HepG2 (cell line): ENCODE measurements around the gene PRKCG. TPM values are rescaled to one million over a fixed set of nuclear protein-coding genes. Genes with fewer than 3 reads are reported as not detected.

Experiments
- ATAC-seq: fragments of 200-7000 bp; cut with Tn5 transposase; 3 replicates; pipeline ENCODE4 v1.9.1; 2020; ENCODE audit warnings: mild to moderate bottlenecking, moderate library complexity
- BruUV-seq: library from RNA; stranded (reverse); fragments of 400-500 nt; replicated peaks from 2 replicates; lab custom pipeline; 2021; lab: Mats Ljungman, UMichigan
- CTCF ChIA-PET: fragments of 300-600 bp; formaldehyde crosslinking; extraction: SDS; loops from one replicate; lab custom pipeline; 2021; ENCODE audit warnings: low total read pairs, inconsistent platforms, low intra/inter-chr PET ratio; lab: Yijun Ruan, JAX
- POLR2A ChIA-PET: fragments of 350-600 bp; sonication (Branson Sonifier 250); formaldehyde crosslinking; loops from one replicate; lab custom pipeline; 2020; ENCODE audit warnings: antibody characterized with exemption, inconsistent platforms; lab: Yijun Ruan, JAX
- DNase-seq: peaks from one replicate; pipeline ENCODE4 v3.0.0-alpha.2; 2015; ENCODE audit warnings: low spot score
- FAIRE-seq: peaks from 3 replicates; lab custom pipeline; 2011; peaks lifted over from hg19 to GRCh38; lab: Jason Lieb, UNC
- H2AFZ ChIP-seq: one replicate; pipeline ENCODE4 v1.6.1; 2011; ENCODE audit warnings: low read length, inconsistent platforms
- H3K27ac ChIP-seq: fragments of 300-600 bp; 3 replicates; pipeline ENCODE4 v1.8.0; 2011; ENCODE audit warnings: mixed run types, mild to moderate bottlenecking, mixed read lengths, low read length, inconsistent platforms; ENCODE audit not compliant: insufficient read depth; ENCODE audit errors: extremely low read length
- H3K27me3 ChIP-seq, 2 experiments: fragments of 200-600 bp in 1 of 2; 2 replicates in 1 of 2; 3 replicates in 1 of 2; pipeline versions ENCODE4 v1.6.0 to v1.8.0; 2011; ENCODE audit warnings: low read length in 2 of 2, mild to moderate bottlenecking in 2 of 2, moderate library complexity in 2 of 2, inconsistent platforms in 1 of 2; ENCODE audit not compliant: insufficient read depth in 2 of 2, control insufficient read depth in 1 of 2
- H3K36me3 ChIP-seq, 2 experiments: fragments of 200-600 bp in 1 of 2; replicated peaks in 1 of 2; 2 replicates in 1 of 2; 3 replicates in 1 of 2; pipeline versions ENCODE4 v1.5.1 to v1.8.0; 2011; ENCODE audit warnings: low read length in 2 of 2, inconsistent platforms in 1 of 2; ENCODE audit not compliant: insufficient read depth in 2 of 2, control insufficient read depth in 1 of 2
- H3K4me1 ChIP-seq: 2 replicates; pipeline ENCODE4 v1.5.1; 2012; ENCODE audit warnings: low read length, inconsistent platforms; ENCODE audit not compliant: insufficient read depth
- H3K4me2 ChIP-seq: 2 replicates; pipeline ENCODE4 v1.6.0; 2011; ENCODE audit warnings: low read depth, low read length, inconsistent platforms
- H3K4me3 ChIP-seq, 3 experiments: fragments of 200-600 bp in 1 of 3; sonication (generic), shearing (Covaris generic) in 1 of 3; replicated peaks in 1 of 3; 2 replicates each; pipeline ENCODE4 v1.5.1; 2011 to 2016; ENCODE audit warnings: low read length in 3 of 3, inconsistent platforms in 2 of 3, low read depth in 2 of 3, mild to moderate bottlenecking in 2 of 3, control low read depth in 1 of 3, mixed read lengths in 1 of 3; ENCODE audit not compliant: insufficient read depth in 1 of 3
- H3K79me2 ChIP-seq: one replicate; pipeline ENCODE4 v1.6.1; 2011; ENCODE audit warnings: low read length, inconsistent platforms; ENCODE audit not compliant: insufficient read depth
- H3K9ac ChIP-seq: 2 replicates; pipeline ENCODE4 v1.6.0; 2011; ENCODE audit warnings: mild to moderate bottlenecking, low read depth, low read length, inconsistent platforms; ENCODE audit not compliant: insufficient read depth
- H3K9me3 ChIP-seq: 2 replicates; pipeline ENCODE4 v1.5.1; 2012; ENCODE audit warnings: mild to moderate bottlenecking, low read length
- H4K20me1 ChIP-seq: 2 replicates; pipeline ENCODE4 v1.6.0; 2011; ENCODE audit warnings: inconsistent platforms, mild to moderate bottlenecking, low read length, moderate library complexity; ENCODE audit not compliant: insufficient read depth
- GTF2F1 ChIP-seq: fragments of 150-350 bp; IDR thresholded peaks from 2 replicates; pipeline ENCODE4 v1.6.1; 2014; ENCODE audit warnings: low read length
- PHF8 ChIP-seq: sonication (generic); formaldehyde crosslinking; IDR thresholded peaks from 2 replicates; pipeline ENCODE4 v1.5.0; 2020; ENCODE audit warnings: missing genetic modification reagents
- RARA ChIP-seq: IDR thresholded peaks from 2 replicates; pipeline ENCODE4 v1.6.1; 2016; ENCODE audit warnings: missing genetic modification reagents, missing compliant biosample characterization
- TOE1 ChIP-seq: sonication (generic); formaldehyde crosslinking; IDR thresholded peaks from 2 replicates; pipeline ENCODE4 v1.4.0; 2020; ENCODE audit warnings: mild to moderate bottlenecking, missing genetic modification reagents
- YEATS4 ChIP-seq: sonication (generic); formaldehyde crosslinking; IDR thresholded peaks from 2 replicates; pipeline ENCODE4 v1.4.0; 2020; ENCODE audit warnings: missing genetic modification reagents, borderline replicate concordance
- ZNF234 ChIP-seq: sonication (generic); formaldehyde crosslinking; conservative IDR thresholded peaks from 2 replicates; pipeline ENCODE4 v1.5.1; 2020; ENCODE audit warnings: mild to moderate bottlenecking, missing genetic modification reagents
- ZNF329 ChIP-seq: sonication (generic); formaldehyde crosslinking; IDR thresholded peaks from 2 replicates; pipeline ENCODE4 v1.9.0; 2021; ENCODE audit warnings: low read depth, mild to moderate bottlenecking, missing genetic modification reagents
- ZNF782 ChIP-seq: sonication (generic); formaldehyde crosslinking; IDR thresholded peaks from 2 replicates; pipeline ENCODE4 v1.4.0; 2020; ENCODE audit warnings: missing genetic modification reagents, mild to moderate bottlenecking, borderline replicate concordance
- ZSCAN30 ChIP-seq: sonication (generic); formaldehyde crosslinking; IDR thresholded peaks from 2 replicates; pipeline ENCODE4 v1.5.0; 2020; ENCODE audit warnings: mild to moderate bottlenecking, missing genetic modification reagents
- WGBS: methylation state at CpG from one replicate; pipeline ENCODE4 v1.1.6; 2017; ENCODE audit warnings: low lambda C conversion rate; 5-methylcytosine and 5-hydroxymethylcytosine counted together
- in situ Hi-C: cut with HindIII; loops from 2 replicates; pipeline ENCODE4 v1.10.0; 2017; ENCODE audit warnings: low pct_unique_long_range_greater_than_20kb; ENCODE audit not compliant: extremely low pct_ligation_motif_present
- intact Hi-C: fragments of 100-400 bp; cut with micrococcal nuclease; formaldehyde crosslinking; loops from one replicate; pipeline ENCODE4 v1.10.0; 2022; ENCODE audit not compliant: unreplicated experiment
- polyA plus RNA-seq, 8 experiments: library from polyadenylated mRNA; depleted of rRNA in 3 of 8; stranded (reverse) in 7 of 8; unstranded in 1 of 8; fragments of >200 nt; fragmentation: Illumina TruSeq in 4 of 8; extraction: Trizol in 4 of 8; gene quantifications; 2 replicates each; pipeline versions ENCODE4 v1.2.1 to v1.2.3, GENCODE V29; 2011 to 2016; ENCODE audit warnings: low read depth in 4 of 8, missing spikeins in 1 of 8, mixed read lengths in 1 of 8; ENCODE audit not compliant: insufficient read depth in 1 of 8
- total RNA-seq, 5 experiments: library from RNA; depleted of rRNA; stranded (reverse); fragments of >200 nt; fragmentation: Illumina TruSeq; extraction: Trizol; gene quantifications; 2 replicates each; pipeline ENCODE4 v1.2.3, GENCODE V29; 2016; ENCODE audit warnings: low read depth in 1 of 5
- TF ChIP-seq, protein P1 (sequence below): sonication (generic); formaldehyde crosslinking; IDR thresholded peaks from 2 replicates; pipeline ENCODE4 v1.5.0; 2020; ENCODE audit warnings: missing genetic modification reagents
- TF ChIP-seq, protein P2 (sequence below): sonication (generic); formaldehyde crosslinking; IDR thresholded peaks from 2 replicates; pipeline ENCODE4 v1.4.0; 2020; ENCODE audit warnings: missing genetic modification reagents
- TF ChIP-seq, protein P3 (sequence below): sonication (generic); formaldehyde crosslinking; IDR thresholded peaks from 2 replicates; pipeline ENCODE4 v1.4.0; 2020; ENCODE audit warnings: missing genetic modification reagents, mild to moderate bottlenecking, borderline replicate concordance
- TF ChIP-seq, protein P4 (sequence below): sonication (generic); formaldehyde crosslinking; IDR thresholded peaks from 2 replicates; pipeline ENCODE4 v1.4.0; 2020; ENCODE audit warnings: missing genetic modification reagents, mild to moderate bottlenecking, borderline replicate concordance
- TF ChIP-seq, protein P5 (sequence below): sonication (generic); formaldehyde crosslinking; IDR thresholded peaks from 2 replicates; pipeline ENCODE4 v1.4.0; 2020; ENCODE audit warnings: missing genetic modification reagents, borderline replicate concordance

PRKCG gene
- total and polyA plus RNA-seq, 2 of the 13 experiments (the other 11 are each of a cell fraction or from before 2014, with no cell fraction given) = 0.02 to 0.03 TPM

DNA sequence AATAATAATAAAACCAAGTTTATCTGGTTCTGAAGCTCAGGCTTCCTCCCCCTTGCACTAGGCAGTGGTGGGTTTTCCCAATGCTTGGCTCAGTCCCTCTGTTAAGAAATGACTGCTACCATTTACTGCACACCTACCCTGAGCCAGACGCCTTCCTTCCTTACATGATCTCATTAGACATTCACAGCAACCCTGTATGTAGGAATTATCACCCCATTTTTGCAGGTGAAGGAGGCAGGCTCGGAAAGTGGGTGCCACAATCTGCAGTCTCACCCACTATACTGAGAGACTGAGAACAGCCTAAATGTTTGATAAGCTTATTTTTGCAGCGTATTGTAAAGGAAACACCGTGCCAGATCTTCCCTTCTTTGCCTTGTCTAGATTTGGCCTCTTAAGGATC, 62.4 kb downstream of the PRKCG start:
- CTCF ChIA-PET = no interaction called here
- ATAC-seq = no peak
- no peak overlapping the region for H3K4me3 ChIP-seq
- no peaks in the 10 kb centered on the region for H3K79me2 ChIP-seq
- H3K9me3 ChIP-seq = no peaks in the 10 kb centered on the region
- 0 out of 2 replicates have a peak, but pooled peaks cover 2% of the 10 kb centered on the region for H4K20me1 ChIP-seq
- H3K4me1 ChIP-seq = no peaks in the 10 kb centered on the region
- DNase-seq = no peak
- H3K4me2 ChIP-seq = no peak overlapping the region
- no peaks in the 10 kb centered on the region for H3K36me3 ChIP-seq
- no peak overlapping the region for H3K27ac ChIP-seq
- FAIRE-seq = no peak
- 21% methylated on average over 4 of the region's 4 CpGs for WGBS
- intact Hi-C loops (no loop called here), in situ Hi-C loops (no loop called here)
- POLR2A ChIA-PET = no interaction called here
- H3K9ac ChIP-seq = no peak overlapping the region
- no TSS peak for BruUV-seq
- no peak overlapping the region for H2AFZ ChIP-seq
- H3K27me3 ChIP-seq = peaks cover 0 to 34% of the 10 kb centered on the region in 2 experiments; a peak in 2 of 5 replicates
- TF ChIP-seq ZNF234 (CRISPR knock-in tag) = no peak
- TF ChIP-seq, protein P1, sequence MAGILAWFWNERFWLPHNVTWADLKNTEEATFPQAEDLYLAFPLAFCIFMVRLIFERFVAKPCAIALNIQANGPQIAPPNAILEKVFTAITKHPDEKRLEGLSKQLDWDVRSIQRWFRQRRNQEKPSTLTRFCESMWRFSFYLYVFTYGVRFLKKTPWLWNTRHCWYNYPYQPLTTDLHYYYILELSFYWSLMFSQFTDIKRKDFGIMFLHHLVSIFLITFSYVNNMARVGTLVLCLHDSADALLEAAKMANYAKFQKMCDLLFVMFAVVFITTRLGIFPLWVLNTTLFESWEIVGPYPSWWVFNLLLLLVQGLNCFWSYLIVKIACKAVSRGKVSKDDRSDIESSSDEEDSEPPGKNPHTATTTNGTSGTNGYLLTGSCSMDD (CRISPR knock-in tag) = no peak
- TF ChIP-seq RARA = no peak
- TF ChIP-seq, protein P2, sequence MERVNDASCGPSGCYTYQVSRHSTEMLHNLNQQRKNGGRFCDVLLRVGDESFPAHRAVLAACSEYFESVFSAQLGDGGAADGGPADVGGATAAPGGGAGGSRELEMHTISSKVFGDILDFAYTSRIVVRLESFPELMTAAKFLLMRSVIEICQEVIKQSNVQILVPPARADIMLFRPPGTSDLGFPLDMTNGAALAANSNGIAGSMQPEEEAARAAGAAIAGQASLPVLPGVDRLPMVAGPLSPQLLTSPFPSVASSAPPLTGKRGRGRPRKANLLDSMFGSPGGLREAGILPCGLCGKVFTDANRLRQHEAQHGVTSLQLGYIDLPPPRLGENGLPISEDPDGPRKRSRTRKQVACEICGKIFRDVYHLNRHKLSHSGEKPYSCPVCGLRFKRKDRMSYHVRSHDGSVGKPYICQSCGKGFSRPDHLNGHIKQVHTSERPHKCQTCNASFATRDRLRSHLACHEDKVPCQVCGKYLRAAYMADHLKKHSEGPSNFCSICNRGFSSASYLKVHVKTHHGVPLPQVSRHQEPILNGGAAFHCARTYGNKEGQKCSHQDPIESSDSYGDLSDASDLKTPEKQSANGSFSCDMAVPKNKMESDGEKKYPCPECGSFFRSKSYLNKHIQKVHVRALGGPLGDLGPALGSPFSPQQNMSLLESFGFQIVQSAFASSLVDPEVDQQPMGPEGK = no peak
- TF ChIP-seq, protein P3, sequence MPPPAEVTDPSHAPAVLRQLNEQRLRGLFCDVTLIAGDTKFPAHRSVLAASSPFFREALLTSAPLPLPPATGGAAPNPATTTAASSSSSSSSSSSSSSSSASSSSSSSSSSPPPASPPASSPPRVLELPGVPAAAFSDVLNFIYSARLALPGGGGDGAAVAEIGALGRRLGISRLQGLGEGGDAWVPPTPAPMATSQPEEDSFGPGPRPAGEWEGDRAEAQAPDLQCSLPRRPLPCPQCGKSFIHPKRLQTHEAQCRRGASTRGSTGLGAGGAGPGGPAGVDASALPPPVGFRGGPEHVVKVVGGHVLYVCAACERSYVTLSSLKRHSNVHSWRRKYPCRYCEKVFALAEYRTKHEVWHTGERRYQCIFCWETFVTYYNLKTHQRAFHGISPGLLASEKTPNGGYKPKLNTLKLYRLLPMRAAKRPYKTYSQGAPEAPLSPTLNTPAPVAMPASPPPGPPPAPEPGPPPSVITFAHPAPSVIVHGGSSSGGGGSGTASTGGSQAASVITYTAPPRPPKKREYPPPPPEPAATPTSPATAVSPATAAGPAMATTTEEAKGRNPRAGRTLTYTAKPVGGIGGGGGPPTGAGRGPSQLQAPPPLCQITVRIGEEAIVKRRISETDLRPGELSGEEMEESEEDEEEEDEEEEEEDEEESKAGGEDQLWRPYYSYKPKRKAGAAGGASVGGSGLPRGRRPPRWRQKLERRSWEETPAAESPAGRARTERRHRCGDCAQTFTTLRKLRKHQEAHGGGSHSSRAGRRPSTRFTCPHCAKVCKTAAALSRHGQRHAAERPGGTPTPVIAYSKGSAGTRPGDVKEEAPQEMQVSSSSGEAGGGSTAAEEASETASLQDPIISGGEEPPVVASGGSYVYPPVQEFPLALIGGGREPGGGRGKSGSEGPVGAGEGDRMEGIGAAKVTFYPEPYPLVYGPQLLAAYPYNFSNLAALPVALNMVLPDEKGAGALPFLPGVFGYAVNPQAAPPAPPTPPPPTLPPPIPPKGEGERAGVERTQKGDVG (CRISPR knock-in tag) = no peak
- TF ChIP-seq, protein P4, sequence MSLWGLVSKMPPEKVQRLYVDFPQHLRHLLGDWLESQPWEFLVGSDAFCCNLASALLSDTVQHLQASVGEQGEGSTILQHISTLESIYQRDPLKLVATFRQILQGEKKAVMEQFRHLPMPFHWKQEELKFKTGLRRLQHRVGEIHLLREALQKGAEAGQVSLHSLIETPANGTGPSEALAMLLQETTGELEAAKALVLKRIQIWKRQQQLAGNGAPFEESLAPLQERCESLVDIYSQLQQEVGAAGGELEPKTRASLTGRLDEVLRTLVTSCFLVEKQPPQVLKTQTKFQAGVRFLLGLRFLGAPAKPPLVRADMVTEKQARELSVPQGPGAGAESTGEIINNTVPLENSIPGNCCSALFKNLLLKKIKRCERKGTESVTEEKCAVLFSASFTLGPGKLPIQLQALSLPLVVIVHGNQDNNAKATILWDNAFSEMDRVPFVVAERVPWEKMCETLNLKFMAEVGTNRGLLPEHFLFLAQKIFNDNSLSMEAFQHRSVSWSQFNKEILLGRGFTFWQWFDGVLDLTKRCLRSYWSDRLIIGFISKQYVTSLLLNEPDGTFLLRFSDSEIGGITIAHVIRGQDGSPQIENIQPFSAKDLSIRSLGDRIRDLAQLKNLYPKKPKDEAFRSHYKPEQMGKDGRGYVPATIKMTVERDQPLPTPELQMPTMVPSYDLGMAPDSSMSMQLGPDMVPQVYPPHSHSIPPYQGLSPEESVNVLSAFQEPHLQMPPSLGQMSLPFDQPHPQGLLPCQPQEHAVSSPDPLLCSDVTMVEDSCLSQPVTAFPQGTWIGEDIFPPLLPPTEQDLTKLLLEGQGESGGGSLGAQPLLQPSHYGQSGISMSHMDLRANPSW (CRISPR knock-in tag) = no peak
- no peak for TF ChIP-seq ZSCAN30 (CRISPR knock-in tag)
- TF ChIP-seq, protein P5, sequence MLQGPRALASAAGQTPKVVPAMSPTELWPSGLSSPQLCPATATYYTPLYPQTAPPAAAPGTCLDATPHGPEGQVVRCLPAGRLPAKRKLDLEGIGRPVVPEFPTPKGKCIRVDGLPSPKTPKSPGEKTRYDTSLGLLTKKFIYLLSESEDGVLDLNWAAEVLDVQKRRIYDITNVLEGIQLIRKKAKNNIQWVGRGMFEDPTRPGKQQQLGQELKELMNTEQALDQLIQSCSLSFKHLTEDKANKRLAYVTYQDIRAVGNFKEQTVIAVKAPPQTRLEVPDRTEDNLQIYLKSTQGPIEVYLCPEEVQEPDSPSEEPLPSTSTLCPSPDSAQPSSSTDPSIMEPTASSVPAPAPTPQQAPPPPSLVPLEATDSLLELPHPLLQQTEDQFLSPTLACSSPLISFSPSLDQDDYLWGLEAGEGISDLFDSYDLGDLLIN (CRISPR knock-in tag) = no peak
- TF ChIP-seq ZNF782 (CRISPR knock-in tag) = no peak
- TF ChIP-seq GTF2F1 = no peak
- TF ChIP-seq ZNF329 (CRISPR knock-in tag) = no peak
- TF ChIP-seq PHF8 (CRISPR knock-in tag) = no peak
- TF ChIP-seq YEATS4 = no peak
- TF ChIP-seq TOE1 (CRISPR knock-in tag) = no peak
